Pons (tissue), 1 donor: Measurements from ENCODE around the gene TEF.
A peak's percentile ranks its signal among the peaks of the same experiment; 100 is the strongest.
"Not testable (repeated sequence)": the region's sequence is repeated elsewhere in the genome, so short reads cannot be mapped to it uniquely, and the experiment has no call there.

Experiments used
- DNase-seq: peaks from one replicate; pipeline ENCODE4 v3.0.0-alpha.2; 2016; ENCODE audit warnings: low spot score

TEF gene

GRCh38 chr22:41382610-41383009 lies 868 bp downstream of the TEF start:
- no peak for DNase-seq

GRCh38 chr22:41383085-41383484 lies 1.3 kb downstream of the TEF start:
- no peak for DNase-seq

- no peak for DNase-seq
Observed at GRCh38 chr22:41384128-41384527, 2.4 kb downstream of the TEF start.

- DNase-seq: no peak
Observed at GRCh38 chr22:41387341-41387740, 5.6 kb downstream of the TEF start.

GRCh38 chr22:41394012-41394356 lies 12.2 kb downstream of the TEF start:
- DNase-seq: no peak

- DNase-seq: no peak
Observed at GRCh38 chr22:41395531-41396240, 13.9 kb downstream of the TEF start.

- no peak for DNase-seq
Observed at GRCh38 chr22:41397143-41397811, 15.5 kb downstream of the TEF start.

GRCh38 chr22:41398921-41399320 lies 17.2 kb downstream of the TEF start:
- no peak for DNase-seq

GRCh38 chr22:41401781-41402648 lies 20.3 kb downstream of the TEF start:
- peak; percentile 97 for DNase-seq

- DNase-seq: not testable (repeated sequence)
Observed at GRCh38 chr22:41402851-41403250, 21.1 kb downstream of the TEF start.

GRCh38 chr22:41403532-41404318 lies 22.0 kb downstream of the TEF start:
- peak; percentile 98 for DNase-seq

GRCh38 chr22:41405588-41405987 lies 23.8 kb downstream of the TEF start:
- no peak for DNase-seq

GRCh38 chr22:41406410-41406809 lies 24.7 kb downstream of the TEF start:
- no peak for DNase-seq

- DNase-seq: no peak
Observed at GRCh38 chr22:41407433-41407832, 25.7 kb downstream of the TEF start.

GRCh38 chr22:41408665-41409064 lies 26.9 kb downstream of the TEF start:
- no peak for DNase-seq

- no peak for DNase-seq
Observed at GRCh38 chr22:41410311-41410751, 28.6 kb downstream of the TEF start.

- no peak for DNase-seq
Observed at GRCh38 chr22:41411021-41411851, 29.5 kb downstream of the TEF start.

GRCh38 chr22:41415554-41415953 lies 33.8 kb downstream of the TEF start:
- DNase-seq: no peak

- peak; percentile 99 for DNase-seq
Observed at GRCh38 chr22:41417622-41418390, 36.1 kb downstream of the TEF start.

GRCh38 chr22:41418717-41419116 lies 37.0 kb downstream of the TEF start:
- DNase-seq: no peak
